BLaER1 (cell line): Measurements from ENCODE around the gene NDUFC2.
"Not testable (repeated sequence)": the region's sequence is repeated elsewhere in the genome, so short reads cannot be mapped to it uniquely, and the experiment has no call there.

Experiments used
- H3K27ac ChIP-seq: shearing (Covaris generic); formaldehyde crosslinking; 2 replicates; pipeline ENCODE4 v1.8.1; 2022
- H3K27me3 ChIP-seq: shearing (Covaris generic); formaldehyde crosslinking; 2 replicates; pipeline ENCODE4 v1.8.1; 2022
- H3K36me3 ChIP-seq: shearing (Covaris generic); formaldehyde crosslinking; 2 replicates; pipeline ENCODE4 v1.8.1; 2022
- H3K4me1 ChIP-seq: shearing (Covaris generic); formaldehyde crosslinking; 2 replicates; pipeline ENCODE4 v1.8.1; 2022
- H3K4me2 ChIP-seq: shearing (Covaris generic); formaldehyde crosslinking; 2 replicates; pipeline ENCODE4 v1.8.1; 2022
- H3K4me3 ChIP-seq: shearing (Covaris generic); formaldehyde crosslinking; 2 replicates; pipeline ENCODE4 v1.8.1; 2022
- H3K9ac ChIP-seq: shearing (Covaris generic); formaldehyde crosslinking; 2 replicates; pipeline ENCODE4 v1.8.1; 2022
- H3K9me3 ChIP-seq: shearing (Covaris generic); formaldehyde crosslinking; 2 replicates; pipeline ENCODE4 v1.8.1; 2022
- H4K20me1 ChIP-seq: shearing (Covaris generic); formaldehyde crosslinking; 2 replicates; pipeline ENCODE4 v1.8.1; 2022
- Cebpa-rat ChIP-seq: shearing (Covaris generic); IDR thresholded peaks from 2 replicates; pipeline ENCODE4 v1.8.1; 2022

The NDUFC2 gene

DNA sequence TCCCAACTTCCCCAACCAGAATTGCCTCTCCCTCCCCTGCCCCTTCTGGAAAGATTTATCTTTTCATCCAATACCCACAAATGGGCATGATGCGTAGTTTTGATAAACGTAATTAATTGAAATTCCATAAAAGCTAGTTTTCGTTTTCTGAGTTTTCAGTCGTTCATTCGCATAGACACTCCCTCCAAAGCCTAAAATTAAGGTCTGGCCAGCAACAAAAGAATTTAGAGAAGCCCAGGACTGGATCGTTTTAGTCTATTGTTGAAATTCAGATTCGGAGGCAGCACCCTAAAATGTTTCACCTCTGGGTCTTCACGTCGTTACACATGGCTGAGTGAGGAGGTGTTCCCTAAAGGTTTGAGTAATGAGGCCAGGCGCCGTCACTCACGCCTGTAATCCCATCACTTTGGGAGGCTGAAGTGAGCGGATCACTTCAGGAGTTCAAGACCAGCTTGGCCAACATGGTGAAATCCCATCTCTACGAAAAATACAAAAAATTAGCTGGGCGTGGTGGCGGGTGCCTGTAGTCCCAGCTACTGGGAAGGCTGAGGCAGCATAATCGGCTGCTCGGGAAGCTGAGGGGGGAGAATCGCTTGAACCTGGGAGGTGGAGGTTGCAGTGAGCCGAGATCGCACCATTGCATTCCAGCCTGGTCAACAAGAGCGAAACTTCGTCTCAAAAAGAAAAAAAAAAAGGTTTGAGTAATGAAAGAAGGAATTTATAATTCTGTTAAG is 589 bp upstream of the NDUFC2 start:
- Histone ChIP-seq H3K9me3 (no peaks in the 10 kb centered on the region), H3K27me3 (no peaks in the 10 kb centered on the region), H3K4me1 (peaks cover 59% of the 10 kb centered on the region), H3K9ac (peak overlapping the region; percentile 95), H3K4me2 (peak overlapping the region; percentile 95), H3K27ac (peak overlapping the region; percentile 93), H3K4me3 (peak overlapping the region; percentile 86), H3K36me3 (peaks cover 24% of the 10 kb centered on the region), H4K20me1 (peaks cover 40% of the 10 kb centered on the region)
- TF ChIP-seq Cebpa-rat: no peak

- H3K27ac ChIP-seq: peak overlapping the region; percentile 93
- H3K9ac ChIP-seq: peak overlapping the region; percentile 95
- TF ChIP-seq Cebpa-rat: no peak
- no peaks in the 10 kb centered on the region for H3K27me3 ChIP-seq
- peaks cover 34% of the 10 kb centered on the region for H3K36me3 ChIP-seq
- no peaks in the 10 kb centered on the region for H3K9me3 ChIP-seq
- peaks cover 59% of the 10 kb centered on the region for H3K4me1 ChIP-seq
- H4K20me1 ChIP-seq: peaks cover 57% of the 10 kb centered on the region
- H3K4me2 ChIP-seq: peak overlapping the region; percentile 95
- peak overlapping the region; percentile 86 for H3K4me3 ChIP-seq
Measured at GRCh38 chr11:78078218-78079167, 1.2 kb downstream of the NDUFC2 start.

GRCh38 chr11:78077592-78077991 is 2.1 kb downstream of the NDUFC2 start:
- Histone ChIP-seq H3K36me3 (peaks cover 43% of the 10 kb centered on the region), H3K9ac (peak overlapping the region; percentile 95; the same call in 1 of the 2 replicates), H3K4me1 (peaks cover 52% of the 10 kb centered on the region), H3K4me3 (peak overlapping the region; percentile 86; the same call in 1 of the 2 replicates), H3K4me2 (peak overlapping the region; percentile 95), H4K20me1 (peaks cover 66% of the 10 kb centered on the region)
- H3K27me3 ChIP-seq, H3K9me3 ChIP-seq, H3K27ac ChIP-seq: not testable (repeated sequence)

DNA sequence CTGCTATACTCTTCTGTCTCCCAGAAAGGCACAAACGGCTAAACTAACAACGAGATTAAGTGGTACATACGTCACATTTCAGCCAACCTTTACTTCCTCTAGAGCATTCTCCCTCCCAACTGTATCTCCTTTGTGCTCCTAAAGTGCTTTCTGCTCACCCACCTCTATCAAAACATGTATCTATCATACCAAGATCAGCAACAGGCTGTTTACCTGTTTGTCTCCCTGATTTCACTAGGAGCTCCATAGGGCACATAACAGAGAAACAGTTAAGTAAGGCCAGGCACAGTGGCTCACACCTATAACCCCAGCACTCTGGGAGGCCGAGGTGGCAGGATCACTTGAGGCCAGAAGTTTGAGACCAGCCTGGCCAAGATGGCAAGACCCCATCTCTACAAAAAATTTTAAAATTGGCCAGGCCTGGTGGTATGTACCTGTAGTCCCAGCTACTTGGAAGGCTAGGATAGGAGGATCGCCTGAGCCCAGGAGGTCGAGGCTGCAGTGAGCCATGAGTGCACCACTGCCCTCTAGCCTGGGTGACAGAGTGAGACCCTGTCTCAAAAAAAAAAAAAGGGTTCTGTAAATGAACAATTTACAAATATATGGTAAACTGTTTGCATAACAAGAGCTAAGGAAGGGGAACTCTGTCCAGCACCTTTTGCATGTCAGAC is 2.8 kb downstream of the NDUFC2 start:
- H3K4me1 ChIP-seq: peaks cover 45% of the 10 kb centered on the region
- H3K27ac ChIP-seq: no peak overlapping the region
- no peak overlapping the region for H3K9ac ChIP-seq
- H3K36me3 ChIP-seq: peaks cover 50% of the 10 kb centered on the region
- H4K20me1 ChIP-seq: peaks cover 74% of the 10 kb centered on the region
- H3K4me3 ChIP-seq: no peak overlapping the region
- H3K4me2 ChIP-seq: peak overlapping the region; percentile 95
- H3K9me3 ChIP-seq: no peaks in the 10 kb centered on the region
- no peaks in the 10 kb centered on the region for H3K27me3 ChIP-seq
- no peak for TF ChIP-seq Cebpa-rat

DNA sequence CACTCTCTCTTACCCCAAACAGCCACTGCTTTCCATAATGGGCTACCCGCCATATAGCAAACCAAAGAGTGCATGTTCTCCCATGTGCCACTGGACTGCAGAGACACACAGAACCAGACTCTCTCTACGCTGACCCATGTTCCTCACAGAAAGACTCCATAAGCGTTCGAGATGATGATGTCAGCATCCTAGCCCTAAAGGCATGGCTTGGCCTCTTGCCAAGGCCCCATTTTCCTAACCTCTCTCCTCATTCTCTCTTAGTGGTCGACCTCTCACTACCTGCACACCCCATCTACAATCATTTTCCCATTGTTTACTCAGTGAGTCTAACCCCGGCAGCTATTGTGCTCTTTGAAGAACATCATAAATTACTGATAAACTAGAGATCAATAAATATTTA is 4.9 kb downstream of the NDUFC2 start:
- Histone ChIP-seq H3K4me1 (peaks cover 29% of the 10 kb centered on the region), H3K9ac (no peak overlapping the region), H4K20me1 (peaks cover 88% of the 10 kb centered on the region), H3K4me3 (no peak overlapping the region), H3K27me3 (no peaks in the 10 kb centered on the region), H3K36me3 (peaks cover 71% of the 10 kb centered on the region), H3K27ac (no peak overlapping the region), H3K9me3 (no peaks in the 10 kb centered on the region), H3K4me2 (no peak overlapping the region)
- TF ChIP-seq Cebpa-rat: no peak

- no peak overlapping the region for H3K27ac ChIP-seq
- peaks cover 85% of the 10 kb centered on the region for H4K20me1 ChIP-seq
- H3K9ac ChIP-seq: no peak overlapping the region
- peaks cover 14% of the 10 kb centered on the region for H3K4me1 ChIP-seq
- H3K4me2 ChIP-seq: no peak overlapping the region
- H3K4me3 ChIP-seq: no peak overlapping the region
- H3K27me3 ChIP-seq: no peaks in the 10 kb centered on the region
- peaks cover 90% of the 10 kb centered on the region for H3K36me3 ChIP-seq
- no peaks in the 10 kb centered on the region for H3K9me3 ChIP-seq
- TF ChIP-seq Cebpa-rat: no peak
Measured at GRCh38 chr11:78072455-78072854, 7.2 kb downstream of the NDUFC2 start.

DNA sequence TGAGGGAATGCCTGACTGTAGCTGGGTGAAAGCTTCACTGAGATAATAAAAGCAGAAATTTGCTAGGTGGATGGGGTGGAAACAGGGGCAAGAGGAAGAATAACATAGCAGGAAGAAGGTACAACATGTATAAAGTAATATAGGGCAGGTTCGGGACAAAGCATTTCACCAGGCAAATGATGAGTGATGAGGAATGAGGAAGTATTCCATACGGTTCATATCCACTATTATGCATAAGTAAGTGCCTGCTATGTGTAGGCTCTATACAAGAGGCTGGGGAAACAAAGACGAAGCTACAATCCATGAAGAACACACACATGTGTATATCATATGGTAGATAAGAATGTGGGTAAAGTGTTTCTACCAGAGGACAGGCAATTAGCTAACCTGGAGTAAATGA is 7.9 kb downstream of the NDUFC2 start:
- H3K4me2 ChIP-seq: no peak overlapping the region
- H3K4me1 ChIP-seq: peaks cover 6% of the 10 kb centered on the region
- TF ChIP-seq Cebpa-rat: no peak
- no peaks in the 10 kb centered on the region for H3K27me3 ChIP-seq
- H3K9me3 ChIP-seq: no peaks in the 10 kb centered on the region
- no peak overlapping the region for H3K4me3 ChIP-seq
- peaks cover 90% of the 10 kb centered on the region for H3K36me3 ChIP-seq
- no peak overlapping the region for H3K27ac ChIP-seq
- peaks cover 78% of the 10 kb centered on the region for H4K20me1 ChIP-seq
- no peak overlapping the region for H3K9ac ChIP-seq

GRCh38 chr11:78070621-78071020 is 9.0 kb downstream of the NDUFC2 start:
- no peak overlapping the region for H3K9ac ChIP-seq
- peaks cover 82% of the 10 kb centered on the region for H3K36me3 ChIP-seq
- H3K27ac ChIP-seq: no peak overlapping the region
- no peaks in the 10 kb centered on the region for H3K4me1 ChIP-seq
- H3K4me3 ChIP-seq: no peak overlapping the region
- H4K20me1 ChIP-seq: peaks cover 67% of the 10 kb centered on the region
- no peak for TF ChIP-seq Cebpa-rat
- no peak overlapping the region for H3K4me2 ChIP-seq
- H3K9me3 ChIP-seq: no peaks in the 10 kb centered on the region
- H3K27me3 ChIP-seq: no peaks in the 10 kb centered on the region

- no peak for TF ChIP-seq Cebpa-rat
- H3K36me3 ChIP-seq: peaks cover 81% of the 10 kb centered on the region
- no peak overlapping the region for H3K4me3 ChIP-seq
- no peak overlapping the region for H3K4me2 ChIP-seq
- H3K27me3 ChIP-seq: no peaks in the 10 kb centered on the region
- H3K9ac ChIP-seq: no peak overlapping the region
- H3K4me1 ChIP-seq: no peaks in the 10 kb centered on the region
- H3K27ac ChIP-seq: no peak overlapping the region
- peaks cover 55% of the 10 kb centered on the region for H4K20me1 ChIP-seq
- no peaks in the 10 kb centered on the region for H3K9me3 ChIP-seq
Measured at GRCh38 chr11:78069465-78069864, 10.2 kb downstream of the NDUFC2 start.

DNA sequence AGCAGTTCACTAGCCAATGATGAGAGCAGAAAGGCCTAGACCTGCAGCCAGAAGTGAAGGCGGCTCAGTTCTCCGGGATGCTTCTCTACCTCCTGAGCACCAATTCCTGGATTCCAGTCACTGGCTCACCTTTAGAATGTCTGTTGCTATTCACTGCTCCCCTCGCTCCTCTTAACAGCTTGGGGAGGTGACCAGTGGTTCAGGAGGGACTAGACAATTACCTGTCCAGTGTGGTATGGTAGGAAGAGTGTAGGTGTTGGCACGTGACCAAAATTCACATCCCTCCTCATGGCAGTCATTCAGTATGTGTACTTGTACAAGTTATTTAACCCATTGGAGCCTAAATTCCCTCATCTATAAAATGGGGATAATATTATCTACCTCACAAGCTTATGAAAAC is 12.0 kb downstream of the NDUFC2 start:
- TF ChIP-seq Cebpa-rat: no peak
- peaks cover 68% of the 10 kb centered on the region for H3K36me3 ChIP-seq
- H3K4me1 ChIP-seq: no peaks in the 10 kb centered on the region
- H3K27me3 ChIP-seq: 0 out of 2 replicates have a peak, but pooled peaks cover 4% of the 10 kb centered on the region
- H3K9ac ChIP-seq: no peak overlapping the region
- H4K20me1 ChIP-seq: peaks cover 38% of the 10 kb centered on the region
- H3K4me3 ChIP-seq: no peak overlapping the region
- H3K27ac ChIP-seq: no peak overlapping the region
- H3K4me2 ChIP-seq: no peak overlapping the region
- H3K9me3 ChIP-seq: no peaks in the 10 kb centered on the region
